Measurements from ENCODE around the gene DNHD1. TPM values are rescaled to one million over a fixed set of nuclear protein-coding genes. Genes with fewer than 3 reads are reported as not detected.
A peak's percentile ranks its signal among the peaks of the same experiment; 100 is the strongest.
"Not testable (repeated sequence)": the region's sequence is repeated elsewhere in the genome, so short reads cannot be mapped to it uniquely, and the experiment has no call there.

DNHD1 gene
- total and polyA plus RNA-seq, 2 experiments from 2014 or later = 7.3 to 7.9 TPM

DNA sequence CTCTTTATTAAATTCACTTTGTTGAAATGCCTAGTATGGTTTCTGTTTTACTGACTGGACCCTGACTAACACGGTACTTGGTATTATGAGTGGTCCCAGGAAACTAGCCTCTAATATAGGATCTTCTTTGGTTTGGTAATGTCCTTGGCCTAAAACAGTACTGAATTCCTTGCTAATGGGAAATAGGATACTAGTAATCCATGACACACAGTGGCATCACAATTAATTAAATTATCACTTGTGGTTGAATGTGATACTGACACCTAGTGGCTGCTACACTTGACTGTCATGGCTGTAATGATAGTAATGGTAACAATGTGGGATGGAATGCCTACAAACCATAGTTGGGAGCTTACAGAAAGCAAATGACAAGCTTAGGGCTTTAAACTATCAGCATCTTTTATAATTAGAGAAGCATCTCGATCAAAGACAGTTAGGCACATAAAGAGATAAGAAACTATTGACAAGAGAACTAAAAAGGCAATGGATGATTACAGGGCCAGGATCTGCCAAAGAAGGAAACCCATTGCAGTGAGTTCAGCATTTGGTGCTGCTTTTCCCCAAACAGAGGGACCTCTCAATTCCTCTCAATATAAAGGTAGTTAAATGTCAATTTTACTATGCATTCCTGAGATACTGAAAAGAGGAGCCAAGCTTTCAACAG is 8.6 kb downstream of the DNHD1 start:
- Histone ChIP-seq H3K9me2 (replicated peaks; ENCODE audit: insufficient read depth) (no peaks in the 10 kb centered on the region), H3K79me2 (no peaks in the 10 kb centered on the region), H3K27me3 (no peaks in the 10 kb centered on the region), H3K36me3 (replicated peaks; ENCODE audit: insufficient read depth, low read depth) (no peaks in the 10 kb centered on the region), H3K27ac (no peak overlapping the region), H4K20me1 (ENCODE audit: insufficient read depth, poor library complexity, severe bottlenecking) (no peaks in the 10 kb centered on the region), H3K4me2 (no peak overlapping the region), H3K9me3 (ENCODE audit: low read depth) (no peaks in the 10 kb centered on the region), H3K4me3 (no peak overlapping the region), H3K4me1 (ENCODE audit: insufficient read depth) (no peaks in the 10 kb centered on the region), H2AFZ (no peak overlapping the region)
- TF ChIP-seq, protein P1, sequence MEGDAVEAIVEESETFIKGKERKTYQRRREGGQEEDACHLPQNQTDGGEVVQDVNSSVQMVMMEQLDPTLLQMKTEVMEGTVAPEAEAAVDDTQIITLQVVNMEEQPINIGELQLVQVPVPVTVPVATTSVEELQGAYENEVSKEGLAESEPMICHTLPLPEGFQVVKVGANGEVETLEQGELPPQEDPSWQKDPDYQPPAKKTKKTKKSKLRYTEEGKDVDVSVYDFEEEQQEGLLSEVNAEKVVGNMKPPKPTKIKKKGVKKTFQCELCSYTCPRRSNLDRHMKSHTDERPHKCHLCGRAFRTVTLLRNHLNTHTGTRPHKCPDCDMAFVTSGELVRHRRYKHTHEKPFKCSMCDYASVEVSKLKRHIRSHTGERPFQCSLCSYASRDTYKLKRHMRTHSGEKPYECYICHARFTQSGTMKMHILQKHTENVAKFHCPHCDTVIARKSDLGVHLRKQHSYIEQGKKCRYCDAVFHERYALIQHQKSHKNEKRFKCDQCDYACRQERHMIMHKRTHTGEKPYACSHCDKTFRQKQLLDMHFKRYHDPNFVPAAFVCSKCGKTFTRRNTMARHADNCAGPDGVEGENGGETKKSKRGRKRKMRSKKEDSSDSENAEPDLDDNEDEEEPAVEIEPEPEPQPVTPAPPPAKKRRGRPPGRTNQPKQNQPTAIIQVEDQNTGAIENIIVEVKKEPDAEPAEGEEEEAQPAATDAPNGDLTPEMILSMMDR (IDR thresholded peaks at IDR 0.05; ENCODE audit: poor library complexity) = peak; percentile 79
- no peak for TF ChIP-seq EZH2 (IDR thresholded peaks at IDR 0.05; ENCODE audit: borderline replicate concordance)
- 54% methylated on average over 2 of the region's 2 CpGs for WGBS (ENCODE audit: low lambda C conversion rate, missing lambda C conversion rate)
- peak; percentile 62 for DNase-seq (ENCODE audit: low spot score)

DNA sequence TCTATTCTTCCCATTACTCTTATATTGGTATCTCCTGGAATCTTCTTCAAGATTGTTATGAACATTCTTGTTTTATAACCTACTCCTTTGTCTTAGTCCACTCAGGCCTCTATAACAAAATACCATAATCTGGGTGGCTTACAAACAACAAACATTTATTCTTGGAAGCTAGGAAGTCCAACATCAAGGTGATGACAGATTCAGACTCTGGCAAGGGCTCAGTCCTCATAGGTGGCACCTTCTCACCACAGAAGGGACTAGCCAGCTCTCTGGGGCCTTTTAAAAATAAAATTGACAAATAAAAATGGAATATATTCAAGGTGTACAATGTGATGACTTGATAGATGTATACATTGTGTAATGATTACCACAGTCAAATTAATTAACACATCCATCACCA is 19.8 kb downstream of the DNHD1 start:
- Histone ChIP-seq H4K20me1 (ENCODE audit: insufficient read depth, poor library complexity, severe bottlenecking) (no peaks in the 10 kb centered on the region), H3K9me2 (replicated peaks; ENCODE audit: insufficient read depth) (no peaks in the 10 kb centered on the region), H3K4me1 (ENCODE audit: insufficient read depth) (no peaks in the 10 kb centered on the region), H2AFZ (no peak overlapping the region), H3K27ac (no peak overlapping the region), H3K79me2 (no peaks in the 10 kb centered on the region), H3K27me3 (no peaks in the 10 kb centered on the region), H3K9me3 (ENCODE audit: low read depth) (no peaks in the 10 kb centered on the region), H3K4me2 (no peak overlapping the region), H3K4me3 (no peak overlapping the region), H3K36me3 (replicated peaks; ENCODE audit: insufficient read depth, low read depth) (no peaks in the 10 kb centered on the region)
- no peak for TF ChIP-seq EZH2phosphoT487 (IDR thresholded peaks at IDR 0.05; ENCODE audit: low read depth, severe bottlenecking, unreplicated experiment)
- TF ChIP-seq, protein P1 (IDR thresholded peaks at IDR 0.05; ENCODE audit: poor library complexity) = no peak
- no peak for TF ChIP-seq EZH2 (IDR thresholded peaks at IDR 0.05; ENCODE audit: borderline replicate concordance)
- DNase-seq (ENCODE audit: low spot score) = no peak

DNA sequence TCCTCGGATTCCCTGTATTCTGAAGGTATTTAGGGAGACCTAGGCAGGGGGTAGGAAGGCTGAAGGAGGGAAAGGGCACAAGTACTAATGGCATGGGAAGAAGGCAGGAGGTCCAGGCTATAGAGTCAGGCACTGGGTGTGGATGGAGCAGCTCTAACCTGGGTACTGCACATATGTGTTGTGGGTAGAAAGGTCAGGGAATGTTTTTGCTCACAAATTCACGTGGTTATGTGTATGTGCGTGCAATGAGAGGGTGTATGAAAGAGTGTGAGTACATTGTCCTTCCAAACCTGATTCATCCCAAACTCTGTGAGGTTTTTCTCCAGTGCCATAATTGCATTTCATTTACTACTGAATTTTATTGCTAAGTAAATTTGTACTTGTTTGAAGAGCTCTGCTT is 23.2 kb downstream of the DNHD1 start:
- no peak overlapping the region for H3K4me2 ChIP-seq
- H3K27ac ChIP-seq = no peak overlapping the region
- no peaks in the 10 kb centered on the region for H4K20me1 ChIP-seq (ENCODE audit: insufficient read depth, poor library complexity, severe bottlenecking)
- no peaks in the 10 kb centered on the region for H3K36me3 ChIP-seq (replicated peaks; ENCODE audit: insufficient read depth, low read depth)
- peaks cover 10% of the 10 kb centered on the region for H3K4me1 ChIP-seq (ENCODE audit: insufficient read depth)
- no peaks in the 10 kb centered on the region for H3K9me3 ChIP-seq (ENCODE audit: low read depth)
- no peak overlapping the region for H3K4me3 ChIP-seq
- no peaks in the 10 kb centered on the region for H3K79me2 ChIP-seq
- 73% methylated on average over 3 of the region's 3 CpGs for WGBS (ENCODE audit: low lambda C conversion rate, missing lambda C conversion rate)
- TF ChIP-seq EZH2 (IDR thresholded peaks at IDR 0.05; ENCODE audit: borderline replicate concordance) (no peak), EZH2phosphoT487 (IDR thresholded peaks at IDR 0.05; ENCODE audit: low read depth, severe bottlenecking, unreplicated experiment) (no peak)
- TF ChIP-seq, protein P1 (IDR thresholded peaks at IDR 0.05; ENCODE audit: poor library complexity) = no peak
- H3K27me3 ChIP-seq = no peaks in the 10 kb centered on the region
- no peaks in the 10 kb centered on the region for H3K9me2 ChIP-seq (replicated peaks; ENCODE audit: insufficient read depth)
- no peak overlapping the region for H2AFZ ChIP-seq
- no peak for DNase-seq (ENCODE audit: low spot score)

DNA sequence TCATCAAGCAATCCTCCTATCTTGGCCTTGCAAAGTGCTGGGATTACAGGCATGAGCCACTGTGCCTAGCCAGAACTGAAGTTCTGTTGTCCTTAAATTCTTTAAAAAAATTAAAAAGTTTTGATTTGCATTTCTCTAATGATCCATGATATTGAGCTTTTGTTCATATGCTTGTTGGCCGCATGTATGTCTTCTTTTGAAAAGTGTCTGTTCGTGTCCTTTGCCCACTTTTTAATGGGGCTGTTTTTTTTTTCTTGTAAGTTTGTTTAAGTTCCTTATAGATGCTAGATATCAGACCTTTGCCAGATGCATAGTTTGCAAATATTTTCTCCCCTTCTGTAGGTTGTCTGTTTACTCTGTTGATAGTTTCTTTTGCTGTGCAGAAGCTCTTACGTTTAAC is 24.9 kb downstream of the DNHD1 start:
- not testable (repeated sequence) for H3K9me3 ChIP-seq (ENCODE audit: low read depth); H2AFZ ChIP-seq; H3K27me3 ChIP-seq; DNase-seq (ENCODE audit: low spot score); H3K4me3 ChIP-seq; H3K27ac ChIP-seq; H3K4me2 ChIP-seq; H3K36me3 ChIP-seq (replicated peaks; ENCODE audit: insufficient read depth, low read depth); H4K20me1 ChIP-seq (ENCODE audit: insufficient read depth, poor library complexity, severe bottlenecking); H3K79me2 ChIP-seq; H3K9me2 ChIP-seq (replicated peaks; ENCODE audit: insufficient read depth)
- 95% methylated on average over 3 of the region's 3 CpGs for WGBS (ENCODE audit: low lambda C conversion rate, missing lambda C conversion rate)
- H3K4me1 ChIP-seq (ENCODE audit: insufficient read depth) = peaks cover 10% of the 10 kb centered on the region

Data from hepatocyte (in vitro differentiated cells).